ENCODE data around the gene EHD4. TPM values are rescaled to one million over a fixed set of nuclear protein-coding genes. Genes with fewer than 3 reads are reported as not detected.
A peak's percentile ranks its signal among the peaks of the same experiment; 100 is the strongest.

The EHD4 gene
- total and polyA plus RNA-seq, 2 donors (not counting 1 experiment from before 2014, with no cell fraction given): 19.3 to 22.0 TPM

GRCh38 chr15:41968701-41969100, 3.7 kb downstream of the EHD4 start:
- no peaks in the 10 kb centered on the region for H3K9me3 ChIP-seq (ENCODE audit: control insufficient read depth, insufficient read depth, low read depth, low read length)
- TF ChIP-seq CTCF (conservative IDR thresholded peaks at IDR 0.05 in 1 of 2, IDR thresholded peaks at IDR 0.05 in 1 of 2; ENCODE audit: low read depth in 1 of 2, low read length in 2 of 2): no peak
- no peak for TF ChIP-seq EZH2 (IDR thresholded peaks at IDR 0.05; ENCODE audit: low read length, missing control alignments)
- no peaks in the 10 kb centered on the region for H3K36me3 ChIP-seq (ENCODE audit: control insufficient read depth, insufficient read depth, low read length)
- no peak overlapping the region for H3K4me3 ChIP-seq (replicated peaks in 1 of 4; ENCODE audit: control extremely low read depth in 1 of 4, insufficient read depth in 1 of 4, low read depth in 3 of 4, low read length in 4 of 4)
- no peaks in the 10 kb centered on the region for H3K27me3 ChIP-seq (ENCODE audit: control insufficient read depth, insufficient read depth, low read length)
- H3K9ac ChIP-seq (ENCODE audit: insufficient read depth, low read length): no peak overlapping the region
- no peaks in the 10 kb centered on the region for H4K20me1 ChIP-seq (ENCODE audit: control insufficient read depth, extremely low read depth, insufficient read depth, low read length)
- no peak overlapping the region for H3K4me2 ChIP-seq (ENCODE audit: extremely low read depth, insufficient read depth, low read length)
- H3K27ac ChIP-seq (ENCODE audit: insufficient read depth, low read length): no peak overlapping the region
- H2AFZ ChIP-seq (ENCODE audit: low read length): no peak overlapping the region
- peaks cover 9% of the 10 kb centered on the region for H3K4me1 ChIP-seq (ENCODE audit: control insufficient read depth, extremely low read depth, insufficient read depth, low read length)
- DNase-seq (ENCODE audit: low read depth in 2 of 2): no peak
- H3K79me2 ChIP-seq (ENCODE audit: control insufficient read depth, insufficient read depth, low read length): peaks cover 63% of the 10 kb centered on the region

DNA sequence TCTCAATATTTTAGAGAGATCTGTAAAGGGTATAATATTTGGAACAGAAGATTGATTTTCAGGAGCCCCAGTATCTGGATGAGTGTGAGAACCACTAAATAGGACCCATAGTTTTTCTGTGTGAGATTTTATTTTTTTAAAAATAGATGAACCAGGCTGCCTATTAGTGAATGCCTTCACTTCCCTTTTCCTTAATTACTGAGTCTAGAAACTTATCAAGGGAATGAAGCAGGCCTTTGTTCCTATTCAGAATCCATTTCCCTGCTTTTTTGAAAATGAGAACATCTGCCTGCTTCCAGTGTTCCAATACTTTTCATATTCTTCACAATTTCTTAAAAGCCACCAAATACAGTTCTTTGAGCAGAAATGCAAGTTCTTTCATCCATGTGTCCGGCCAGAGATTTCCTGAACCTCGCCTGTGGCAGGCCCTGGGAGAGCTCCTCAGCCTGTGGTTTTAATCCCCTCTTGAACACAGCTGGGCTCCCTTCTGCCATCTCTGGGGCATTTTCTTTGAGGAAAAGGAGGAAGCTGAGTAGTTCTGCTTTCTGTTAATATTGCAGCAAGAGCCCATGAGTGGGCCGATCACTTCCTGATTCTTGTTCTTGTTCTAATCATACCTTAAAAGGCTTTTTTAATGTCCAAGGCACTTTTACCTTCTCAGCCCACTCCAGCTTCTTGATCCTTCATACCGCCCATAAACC, 4.7 kb downstream of the EHD4 start:
- H3K27me3 ChIP-seq (ENCODE audit: control insufficient read depth, insufficient read depth, low read length): no peaks in the 10 kb centered on the region
- TF ChIP-seq CTCF (conservative IDR thresholded peaks at IDR 0.05 in 1 of 2, IDR thresholded peaks at IDR 0.05 in 1 of 2; ENCODE audit: low read depth in 1 of 2, low read length in 2 of 2): no peak
- no peak for TF ChIP-seq EZH2 (IDR thresholded peaks at IDR 0.05; ENCODE audit: low read length, missing control alignments)

GRCh38 chr15:41966920-41967465, 5.4 kb downstream of the EHD4 start:
- Histone ChIP-seq H3K4me2 (ENCODE audit: extremely low read depth, insufficient read depth, low read length) (no peak overlapping the region), H2AFZ (ENCODE audit: low read length) (no peak overlapping the region), H3K4me3 (replicated peaks in 1 of 4; ENCODE audit: control extremely low read depth in 1 of 4, insufficient read depth in 1 of 4, low read depth in 3 of 4, low read length in 4 of 4) (no peak overlapping the region), H4K20me1 (ENCODE audit: control insufficient read depth, extremely low read depth, insufficient read depth, low read length) (no peaks in the 10 kb centered on the region), H3K36me3 (ENCODE audit: control insufficient read depth, insufficient read depth, low read length) (no peaks in the 10 kb centered on the region), H3K9me3 (ENCODE audit: control insufficient read depth, insufficient read depth, low read depth, low read length) (no peaks in the 10 kb centered on the region), H3K9ac (ENCODE audit: insufficient read depth, low read length) (no peak overlapping the region), H3K27ac (ENCODE audit: insufficient read depth, low read length) (no peak overlapping the region), H3K4me1 (ENCODE audit: control insufficient read depth, extremely low read depth, insufficient read depth, low read length) (peaks cover 9% of the 10 kb centered on the region), H3K79me2 (ENCODE audit: control insufficient read depth, insufficient read depth, low read length) (peaks cover 60% of the 10 kb centered on the region), H3K27me3 (ENCODE audit: control insufficient read depth, insufficient read depth, low read length) (no peaks in the 10 kb centered on the region)
- TF ChIP-seq CTCF (conservative IDR thresholded peaks at IDR 0.05 in 1 of 2, IDR thresholded peaks at IDR 0.05 in 1 of 2; ENCODE audit: low read depth in 1 of 2, low read length in 2 of 2) (no peak), EZH2 (IDR thresholded peaks at IDR 0.05; ENCODE audit: low read length, missing control alignments) (no peak)
- no peak for DNase-seq (ENCODE audit: low read depth in 2 of 2)

More for the DNA sequence above, 4.7 kb downstream of the EHD4 start:
- H3K9ac ChIP-seq (ENCODE audit: insufficient read depth, low read length): no peak overlapping the region
- no peak overlapping the region for H2AFZ ChIP-seq (ENCODE audit: low read length)
- peaks cover 9% of the 10 kb centered on the region for H3K4me1 ChIP-seq (ENCODE audit: control insufficient read depth, extremely low read depth, insufficient read depth, low read length)
- no peaks in the 10 kb centered on the region for H3K9me3 ChIP-seq (ENCODE audit: control insufficient read depth, insufficient read depth, low read depth, low read length)
- H3K27ac ChIP-seq (ENCODE audit: insufficient read depth, low read length): peak overlapping the region; percentile 4
- H3K4me2 ChIP-seq (ENCODE audit: extremely low read depth, insufficient read depth, low read length): no peak overlapping the region
- H4K20me1 ChIP-seq (ENCODE audit: control insufficient read depth, extremely low read depth, insufficient read depth, low read length): no peaks in the 10 kb centered on the region
- H3K36me3 ChIP-seq (ENCODE audit: control insufficient read depth, insufficient read depth, low read length): no peaks in the 10 kb centered on the region
- peaks cover 63% of the 10 kb centered on the region for H3K79me2 ChIP-seq (ENCODE audit: control insufficient read depth, insufficient read depth, low read length)
- H3K4me3 ChIP-seq (replicated peaks in 1 of 4; ENCODE audit: control extremely low read depth in 1 of 4, insufficient read depth in 1 of 4, low read depth in 3 of 4, low read length in 4 of 4): no peak overlapping the region
- DNase-seq (ENCODE audit: low read depth in 2 of 2): peak in 1 of 2 donors; percentile 66

All from fibroblast of lung (primary cell).